GM12874 (cell line): ENCODE measurements around the gene MRPS30.

Experiments used
- TF ChIP-seq, protein P1 (sequence below): IDR thresholded peaks from 2 replicates; pipeline ENCODE4 v1.5.1; 2011; ENCODE audit warnings: low read depth, mild to moderate bottlenecking, control low read depth, low read length, moderate library complexity; ENCODE audit not compliant: insufficient read depth

Gene MRPS30

DNA sequence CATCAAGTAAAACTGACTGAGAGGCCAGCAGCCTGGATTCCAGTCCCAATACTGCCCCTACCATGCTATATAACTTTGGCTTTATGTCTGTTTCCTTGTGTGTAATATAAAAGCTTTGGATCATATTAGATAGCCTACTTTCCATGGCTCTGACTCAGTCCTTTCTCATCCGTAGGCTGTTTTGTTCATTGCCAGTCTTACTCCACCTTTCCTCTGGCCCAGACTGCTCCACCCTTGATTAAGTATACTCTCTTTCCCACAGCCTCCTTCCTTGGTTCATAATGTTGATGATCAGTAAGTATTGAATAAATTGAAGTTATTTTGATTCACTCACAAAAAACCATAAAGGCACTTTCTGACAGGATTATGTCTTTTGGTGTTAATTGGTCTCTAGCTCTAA, 1.5 kb upstream of the MRPS30 start:
- TF ChIP-seq, protein P1, sequence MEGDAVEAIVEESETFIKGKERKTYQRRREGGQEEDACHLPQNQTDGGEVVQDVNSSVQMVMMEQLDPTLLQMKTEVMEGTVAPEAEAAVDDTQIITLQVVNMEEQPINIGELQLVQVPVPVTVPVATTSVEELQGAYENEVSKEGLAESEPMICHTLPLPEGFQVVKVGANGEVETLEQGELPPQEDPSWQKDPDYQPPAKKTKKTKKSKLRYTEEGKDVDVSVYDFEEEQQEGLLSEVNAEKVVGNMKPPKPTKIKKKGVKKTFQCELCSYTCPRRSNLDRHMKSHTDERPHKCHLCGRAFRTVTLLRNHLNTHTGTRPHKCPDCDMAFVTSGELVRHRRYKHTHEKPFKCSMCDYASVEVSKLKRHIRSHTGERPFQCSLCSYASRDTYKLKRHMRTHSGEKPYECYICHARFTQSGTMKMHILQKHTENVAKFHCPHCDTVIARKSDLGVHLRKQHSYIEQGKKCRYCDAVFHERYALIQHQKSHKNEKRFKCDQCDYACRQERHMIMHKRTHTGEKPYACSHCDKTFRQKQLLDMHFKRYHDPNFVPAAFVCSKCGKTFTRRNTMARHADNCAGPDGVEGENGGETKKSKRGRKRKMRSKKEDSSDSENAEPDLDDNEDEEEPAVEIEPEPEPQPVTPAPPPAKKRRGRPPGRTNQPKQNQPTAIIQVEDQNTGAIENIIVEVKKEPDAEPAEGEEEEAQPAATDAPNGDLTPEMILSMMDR, result no peak

GRCh38 chr5:44809215-44809955, 638 bp downstream of the MRPS30 start:
- TF ChIP-seq, protein P1, result no peak

- TF ChIP-seq, protein P1, result no peak
These were observed 1.2 kb downstream of the MRPS30 start for GRCh38 chr5:44809956-44810420.

GRCh38 chr5:44814761-44815160, 6.0 kb downstream of the MRPS30 start:
- TF ChIP-seq, protein P1, result no peak

- TF ChIP-seq, protein P1, result no peak
These were observed 12.4 kb downstream of the MRPS30 start for GRCh38 chr5:44821164-44821563.

DNA sequence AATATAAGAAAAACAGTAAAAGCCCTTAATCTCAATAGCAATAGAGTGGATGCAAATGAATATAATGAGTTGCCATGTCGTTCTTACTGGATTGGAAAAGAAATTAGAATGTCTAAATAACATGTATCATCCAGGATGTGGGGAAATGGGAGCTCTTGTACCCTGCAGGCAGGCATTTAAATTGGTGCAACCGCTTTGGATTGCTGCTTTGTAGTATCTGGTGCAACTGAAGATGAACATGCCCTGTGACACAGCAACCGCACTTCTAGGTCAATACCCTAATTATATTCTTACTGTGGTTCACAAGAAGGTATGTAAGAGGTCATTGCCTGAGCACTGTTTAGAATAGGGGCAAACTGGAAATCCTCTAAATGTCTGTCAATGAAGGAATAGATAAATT, 18.9 kb downstream of the MRPS30 start:
- TF ChIP-seq, protein P1, result no peak

- TF ChIP-seq, protein P1, result no peak
These were observed 20.0 kb downstream of the MRPS30 start for GRCh38 chr5:44828719-44829118.

GRCh38 chr5:44830951-44831350, 22.2 kb downstream of the MRPS30 start:
- TF ChIP-seq, protein P1, result no peak
